HepG2 (cell line): ENCODE data around the gene AGR2. TPM values are rescaled to one million over a fixed set of nuclear protein-coding genes. Genes with fewer than 3 reads are reported as not detected.

Experiments used
- ATAC-seq: fragments of 200-7000 bp; cut with Tn5 transposase; 3 replicates; pipeline ENCODE4 v1.9.1; 2020; ENCODE audit warnings: mild to moderate bottlenecking, moderate library complexity
- BruUV-seq: library from RNA; stranded (reverse); fragments of 400-500 nt; replicated peaks from 2 replicates; lab custom pipeline; 2021; lab: Mats Ljungman, UMichigan
- CTCF ChIA-PET: fragments of 300-600 bp; formaldehyde crosslinking; extraction: SDS; loops from one replicate; lab custom pipeline; 2021; ENCODE audit warnings: low total read pairs, inconsistent platforms, low intra/inter-chr PET ratio; lab: Yijun Ruan, JAX
- POLR2A ChIA-PET: fragments of 350-600 bp; sonication (Branson Sonifier 250); formaldehyde crosslinking; loops from one replicate; lab custom pipeline; 2020; ENCODE audit warnings: antibody characterized with exemption, inconsistent platforms; lab: Yijun Ruan, JAX
- DNase-seq: peaks from one replicate; pipeline ENCODE4 v3.0.0-alpha.2; 2015; ENCODE audit warnings: low spot score
- FAIRE-seq: peaks from 3 replicates; lab custom pipeline; 2011; peaks lifted over from hg19 to GRCh38; lab: Jason Lieb, UNC
- H2AFZ ChIP-seq: one replicate; pipeline ENCODE4 v1.6.1; 2011; ENCODE audit warnings: low read length, inconsistent platforms
- H3K27ac ChIP-seq: fragments of 300-600 bp; 3 replicates; pipeline ENCODE4 v1.8.0; 2011; ENCODE audit warnings: mixed run types, mild to moderate bottlenecking, mixed read lengths, low read length, inconsistent platforms; ENCODE audit not compliant: insufficient read depth; ENCODE audit errors: extremely low read length
- H3K27me3 ChIP-seq, 2 experiments: fragments of 200-600 bp in 1 of 2; 2 replicates in 1 of 2; 3 replicates in 1 of 2; pipeline versions ENCODE4 v1.6.0 to v1.8.0; 2011; ENCODE audit warnings: low read length in 2 of 2, mild to moderate bottlenecking in 2 of 2, moderate library complexity in 2 of 2, inconsistent platforms in 1 of 2; ENCODE audit not compliant: insufficient read depth in 2 of 2, control insufficient read depth in 1 of 2
- H3K36me3 ChIP-seq, 2 experiments: fragments of 200-600 bp in 1 of 2; replicated peaks in 1 of 2; 2 replicates in 1 of 2; 3 replicates in 1 of 2; pipeline versions ENCODE4 v1.5.1 to v1.8.0; 2011; ENCODE audit warnings: low read length in 2 of 2, inconsistent platforms in 1 of 2; ENCODE audit not compliant: insufficient read depth in 2 of 2, control insufficient read depth in 1 of 2
- H3K4me1 ChIP-seq: 2 replicates; pipeline ENCODE4 v1.5.1; 2012; ENCODE audit warnings: low read length, inconsistent platforms; ENCODE audit not compliant: insufficient read depth
- H3K4me2 ChIP-seq: 2 replicates; pipeline ENCODE4 v1.6.0; 2011; ENCODE audit warnings: low read depth, low read length, inconsistent platforms
- H3K4me3 ChIP-seq, 3 experiments: fragments of 200-600 bp in 1 of 3; sonication (generic), shearing (Covaris generic) in 1 of 3; replicated peaks in 1 of 3; 2 replicates each; pipeline ENCODE4 v1.5.1; 2011 to 2016; ENCODE audit warnings: low read length in 3 of 3, inconsistent platforms in 2 of 3, low read depth in 2 of 3, mild to moderate bottlenecking in 2 of 3, control low read depth in 1 of 3, mixed read lengths in 1 of 3; ENCODE audit not compliant: insufficient read depth in 1 of 3
- H3K79me2 ChIP-seq: one replicate; pipeline ENCODE4 v1.6.1; 2011; ENCODE audit warnings: low read length, inconsistent platforms; ENCODE audit not compliant: insufficient read depth
- H3K9ac ChIP-seq: 2 replicates; pipeline ENCODE4 v1.6.0; 2011; ENCODE audit warnings: mild to moderate bottlenecking, low read depth, low read length, inconsistent platforms; ENCODE audit not compliant: insufficient read depth
- H3K9me3 ChIP-seq: 2 replicates; pipeline ENCODE4 v1.5.1; 2012; ENCODE audit warnings: mild to moderate bottlenecking, low read length
- H4K20me1 ChIP-seq: 2 replicates; pipeline ENCODE4 v1.6.0; 2011; ENCODE audit warnings: inconsistent platforms, mild to moderate bottlenecking, low read length, moderate library complexity; ENCODE audit not compliant: insufficient read depth
- ATF7 ChIP-seq, 2 experiments: fragments of 450-650 bp in 1 of 2; sonication (generic) in 1 of 2; formaldehyde crosslinking in 1 of 2; IDR thresholded peaks; 2 replicates each; pipeline versions ENCODE4 v1.4.0 to v1.6.1; 2016 to 2020; ENCODE audit warnings: antibody characterized with exemption in 1 of 2, mild to moderate bottlenecking in 1 of 2, missing genetic modification reagents in 1 of 2
- EHMT2 ChIP-seq: fragments of 200-600 bp; sonication (generic); IDR thresholded peaks from 2 replicates; pipeline ENCODE4 v1.7.0; 2017; ENCODE audit warnings: antibody characterized with exemption, low read depth, low read length, borderline replicate concordance
- HNRNPLL ChIP-seq: fragments of 200-400 bp; formaldehyde crosslinking; IDR thresholded peaks from 2 replicates; pipeline ENCODE4 v1.6.1; 2017; ENCODE audit warnings: mild to moderate bottlenecking, low read depth, low read length; ENCODE audit not compliant: poor library complexity, severe bottlenecking
- KAT2B ChIP-seq: fragments of 150-350 bp; IDR thresholded peaks from 2 replicates; pipeline ENCODE4 v1.6.1; 2014; ENCODE audit warnings: low read depth, low read length, borderline replicate concordance
- NCOA1 ChIP-seq: sonication (generic); formaldehyde crosslinking; IDR thresholded peaks from 2 replicates; pipeline ENCODE4 v1.9.0; 2021; ENCODE audit warnings: missing genetic modification reagents
- NR2F1 ChIP-seq, 2 experiments: fragments of 450-650 bp in 1 of 2; formaldehyde crosslinking in 1 of 2; IDR thresholded peaks; 2 replicates each; pipeline versions ENCODE4 v1.5.0 to v1.6.1; 2016 to 2020; ENCODE audit warnings: mild to moderate bottlenecking in 1 of 2, missing compliant biosample characterization in 1 of 2, missing genetic modification reagents in 1 of 2, moderate library complexity in 1 of 2
- PHF5A ChIP-seq: IDR thresholded peaks from one replicate; pipeline ENCODE4 v1.6.1; 2018; ENCODE audit warnings: low read depth, missing genetic modification reagents; ENCODE audit not compliant: unreplicated experiment
- PHF8 ChIP-seq: sonication (generic); formaldehyde crosslinking; IDR thresholded peaks from 2 replicates; pipeline ENCODE4 v1.5.0; 2020; ENCODE audit warnings: missing genetic modification reagents
- POLR2G ChIP-seq: fragments of 200-400 bp; formaldehyde crosslinking; IDR thresholded peaks from 2 replicates; pipeline ENCODE4 v1.6.1; 2018; ENCODE audit warnings: mild to moderate bottlenecking, low read depth, low read length, moderate library complexity
- RBAK ChIP-seq: sonication (generic); formaldehyde crosslinking; IDR thresholded peaks from 2 replicates; pipeline ENCODE4 v1.5.1; 2020; ENCODE audit warnings: mild to moderate bottlenecking, missing genetic modification reagents
- ZFP36L2 ChIP-seq: sonication (generic); formaldehyde crosslinking; IDR thresholded peaks from 2 replicates; pipeline ENCODE4 v1.4.0; 2020; ENCODE audit warnings: missing genetic modification reagents
- ZMYM3 ChIP-seq: sonication (generic); formaldehyde crosslinking; IDR thresholded peaks from 2 replicates; pipeline ENCODE4 v1.5.1; 2020; ENCODE audit warnings: mild to moderate bottlenecking, missing genetic modification reagents
- ZNF251 ChIP-seq: sonication (generic); formaldehyde crosslinking; IDR thresholded peaks from 2 replicates; pipeline ENCODE4 v1.9.0; 2021; ENCODE audit warnings: mild to moderate bottlenecking, missing genetic modification reagents
- ZNF256 ChIP-seq: sonication (generic); formaldehyde crosslinking; conservative IDR thresholded peaks from 2 replicates; pipeline ENCODE4 v1.4.0; 2020; ENCODE audit warnings: missing genetic modification reagents
- ZNF446 ChIP-seq: sonication (generic); formaldehyde crosslinking; IDR thresholded peaks from 2 replicates; pipeline ENCODE4 v1.5.0; 2020; ENCODE audit warnings: mild to moderate bottlenecking, missing genetic modification reagents
- ZNF468 ChIP-seq: sonication (generic); formaldehyde crosslinking; IDR thresholded peaks from 2 replicates; pipeline ENCODE4 v1.8.0; 2022; ENCODE audit warnings: mild to moderate bottlenecking, moderate library complexity, missing genetic modification reagents
- ZNF614 ChIP-seq: IDR thresholded peaks from 2 replicates; pipeline ENCODE4 v1.6.1; 2018; ENCODE audit warnings: missing biosample characterization, missing genetic modification reagents, inconsistent platforms, borderline replicate concordance
- ZNF674 ChIP-seq: sonication (generic); formaldehyde crosslinking; IDR thresholded peaks from 2 replicates; pipeline ENCODE4 v1.5.0; 2020; ENCODE audit warnings: low read depth, mild to moderate bottlenecking, missing genetic modification reagents
- WGBS: methylation state at CpG from one replicate; pipeline ENCODE4 v1.1.6; 2017; ENCODE audit warnings: low lambda C conversion rate; 5-methylcytosine and 5-hydroxymethylcytosine counted together
- in situ Hi-C: cut with HindIII; loops from 2 replicates; pipeline ENCODE4 v1.10.0; 2017; ENCODE audit warnings: low pct_unique_long_range_greater_than_20kb; ENCODE audit not compliant: extremely low pct_ligation_motif_present
- intact Hi-C: fragments of 100-400 bp; cut with micrococcal nuclease; formaldehyde crosslinking; loops from one replicate; pipeline ENCODE4 v1.10.0; 2022; ENCODE audit not compliant: unreplicated experiment
- polyA plus RNA-seq, 8 experiments: library from polyadenylated mRNA; depleted of rRNA in 3 of 8; stranded (reverse) in 7 of 8; unstranded in 1 of 8; fragments of >200 nt; fragmentation: Illumina TruSeq in 4 of 8; extraction: Trizol in 4 of 8; gene quantifications; 2 replicates each; pipeline versions ENCODE4 v1.2.1 to v1.2.3, GENCODE V29; 2011 to 2016; ENCODE audit warnings: low read depth in 4 of 8, missing spikeins in 1 of 8, mixed read lengths in 1 of 8; ENCODE audit not compliant: insufficient read depth in 1 of 8
- total RNA-seq, 5 experiments: library from RNA; depleted of rRNA; stranded (reverse); fragments of >200 nt; fragmentation: Illumina TruSeq; extraction: Trizol; gene quantifications; 2 replicates each; pipeline ENCODE4 v1.2.3, GENCODE V29; 2016; ENCODE audit warnings: low read depth in 1 of 5
- TF ChIP-seq, protein P1 (sequence below): sonication (generic); formaldehyde crosslinking; IDR thresholded peaks from 2 replicates; pipeline ENCODE4 v1.4.0; 2020; ENCODE audit warnings: mild to moderate bottlenecking, missing genetic modification reagents
- TF ChIP-seq, protein P2 (sequence below): sonication (generic); formaldehyde crosslinking; IDR thresholded peaks from 2 replicates; pipeline ENCODE4 v1.4.0; 2020; ENCODE audit warnings: mild to moderate bottlenecking, missing genetic modification reagents

The AGR2 gene
- total and polyA plus RNA-seq, 2 of the 13 experiments (the other 11 are each of a cell fraction or from before 2014, with no cell fraction given), result 1.7 to 2.9 TPM

DNA sequence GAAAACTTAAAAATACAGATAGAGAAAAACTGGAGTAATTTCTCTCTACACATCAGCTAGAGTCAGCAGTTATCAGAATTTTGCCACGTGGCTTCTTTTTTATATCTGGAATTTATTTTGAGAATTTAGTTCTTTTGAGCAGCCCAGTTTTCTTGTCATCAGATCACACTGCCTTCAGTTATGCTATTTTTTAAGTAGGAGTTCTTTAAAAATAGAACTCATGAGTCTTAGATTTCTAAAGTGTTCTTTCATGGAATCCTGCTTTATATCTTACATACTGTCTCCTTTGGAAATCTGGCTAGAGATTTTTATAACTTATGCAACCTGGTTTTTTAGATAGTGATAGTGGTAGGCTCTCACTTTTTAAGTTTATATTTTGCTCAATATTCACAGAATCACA lies 24.2 kb downstream of the AGR2 start:
- no TSS peak for BruUV-seq
- intact Hi-C loops (no loop called here), in situ Hi-C loops (no loop called here)
- H3K27ac ChIP-seq, result no peak overlapping the region
- no peaks in the 10 kb centered on the region for H3K79me2 ChIP-seq
- H3K36me3 ChIP-seq, result no peaks in the 10 kb centered on the region
- 44% methylated on average over 1 of the region's 1 CpG for WGBS
- no peak overlapping the region for H3K4me3 ChIP-seq
- no peak overlapping the region for H3K9ac ChIP-seq
- H2AFZ ChIP-seq, result no peak overlapping the region
- FAIRE-seq, result no peak
- CTCF ChIA-PET, result no interaction called here
- H3K9me3 ChIP-seq, result no peaks in the 10 kb centered on the region
- H4K20me1 ChIP-seq, result no peaks in the 10 kb centered on the region
- DNase-seq, result no peak
- TF ChIP-seq PHF5A (CRISPR knock-in tag) (no peak), KAT2B (no peak), EHMT2 (no peak), ZNF251 (CRISPR knock-in tag) (no peak), ZNF256 (CRISPR knock-in tag) (no peak), RBAK (CRISPR knock-in tag) (no peak), ZNF468 (CRISPR knock-in tag) (no peak)
- H3K4me1 ChIP-seq, result no peaks in the 10 kb centered on the region
- H3K27me3 ChIP-seq, result no peaks in the 10 kb centered on the region
- H3K4me2 ChIP-seq, result no peak overlapping the region
- POLR2A ChIA-PET, result no interaction called here
- no peak for ATAC-seq

DNA sequence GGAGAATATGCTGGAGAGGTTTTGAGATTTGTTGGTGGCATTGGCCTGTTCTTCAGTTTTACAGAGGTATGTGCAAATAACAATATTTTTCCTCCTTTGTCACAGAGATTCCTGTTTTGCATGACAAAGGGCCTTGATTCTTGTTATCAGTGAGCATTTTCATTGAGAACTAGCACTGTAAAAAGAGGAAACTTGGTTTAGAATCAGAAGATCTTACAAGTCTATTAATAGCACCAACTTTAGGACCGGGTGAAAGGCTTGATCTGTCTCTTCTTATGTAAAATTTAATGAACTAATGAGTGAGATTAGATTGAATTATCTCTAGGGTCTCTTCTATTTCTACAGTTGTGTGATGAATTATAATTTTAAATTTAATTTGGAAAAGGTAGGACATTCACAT lies 25.7 kb downstream of the AGR2 start:
- Histone ChIP-seq H3K4me1 (no peaks in the 10 kb centered on the region), H3K4me2 (no peak overlapping the region), H3K27ac (no peak overlapping the region), H3K79me2 (no peaks in the 10 kb centered on the region), H4K20me1 (no peaks in the 10 kb centered on the region), H3K4me3 (no peak overlapping the region), H3K36me3 (no peaks in the 10 kb centered on the region), H3K9me3 (no peaks in the 10 kb centered on the region), H2AFZ (no peak overlapping the region), H3K9ac (no peak overlapping the region), H3K27me3 (no peaks in the 10 kb centered on the region)
- POLR2A ChIA-PET, result no interaction called here
- intact Hi-C loops (no loop called here), in situ Hi-C loops (no loop called here)
- FAIRE-seq (no peak), DNase-seq (no peak), ATAC-seq (no peak)
- WGBS, result 74% methylated on average over 1 of the region's 1 CpG
- no TSS peak for BruUV-seq
- CTCF ChIA-PET, result no interaction called here
- TF ChIP-seq, protein P1, sequence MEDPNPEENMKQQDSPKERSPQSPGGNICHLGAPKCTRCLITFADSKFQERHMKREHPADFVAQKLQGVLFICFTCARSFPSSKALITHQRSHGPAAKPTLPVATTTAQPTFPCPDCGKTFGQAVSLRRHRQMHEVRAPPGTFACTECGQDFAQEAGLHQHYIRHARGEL, result no peak
- TF ChIP-seq ZNF674 (CRISPR knock-in tag) (no peak), ZMYM3 (CRISPR knock-in tag) (no peak), ZNF446 (CRISPR knock-in tag) (no peak), ATF7 (IDR thresholded peaks at IDR 0.05) (no peak), ATF7 (CRISPR knock-in tag; IDR thresholded peaks at IDR 0.05) (no peak), PHF8 (CRISPR knock-in tag) (no peak), POLR2G (no peak), ZFP36L2 (CRISPR knock-in tag) (no peak), NR2F1 (CRISPR knock-in tag; IDR thresholded peaks at IDR 0.05) (no peak), HNRNPLL (no peak), ZNF614 (CRISPR knock-in tag) (no peak), NCOA1 (no peak)
- TF ChIP-seq, protein P2, sequence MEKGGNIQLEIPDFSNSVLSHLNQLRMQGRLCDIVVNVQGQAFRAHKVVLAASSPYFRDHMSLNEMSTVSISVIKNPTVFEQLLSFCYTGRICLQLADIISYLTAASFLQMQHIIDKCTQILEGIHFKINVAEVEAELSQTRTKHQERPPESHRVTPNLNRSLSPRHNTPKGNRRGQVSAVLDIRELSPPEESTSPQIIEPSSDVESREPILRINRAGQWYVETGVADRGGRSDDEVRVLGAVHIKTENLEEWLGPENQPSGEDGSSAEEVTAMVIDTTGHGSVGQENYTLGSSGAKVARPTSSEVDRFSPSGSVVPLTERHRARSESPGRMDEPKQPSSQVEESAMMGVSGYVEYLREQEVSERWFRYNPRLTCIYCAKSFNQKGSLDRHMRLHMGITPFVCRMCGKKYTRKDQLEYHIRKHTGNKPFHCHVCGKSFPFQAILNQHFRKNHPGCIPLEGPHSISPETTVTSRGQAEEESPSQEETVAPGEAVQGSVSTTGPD (CRISPR knock-in tag), result no peak
